Embryonic facial prominence (tissue), 1 donor: Measurements from ENCODE around the gene FMNL2.
"Not testable (repeated sequence)": the region's sequence is repeated elsewhere in the genome, so short reads cannot be mapped to it uniquely, and the experiment has no call there.

Experiments
- DNase-seq: peaks from one replicate; pipeline ENCODE4 v3.0.0-alpha.2; 2016; ENCODE audit errors: extremely low spot score

The FMNL2 gene

GRCh38 chr2:152519581-152519952 lies 184.6 kb downstream of the FMNL2 start:
- no peak for DNase-seq

- DNase-seq = no peak
Measured at GRCh38 chr2:152520759-152521158, 185.8 kb downstream of the FMNL2 start.

- DNase-seq = not testable (repeated sequence)
Measured at GRCh38 chr2:152522446-152522845, 187.5 kb downstream of the FMNL2 start.

GRCh38 chr2:152523091-152523490 lies 188.1 kb downstream of the FMNL2 start:
- no peak for DNase-seq

- no peak for DNase-seq
Measured at GRCh38 chr2:152525277-152525838, 190.4 kb downstream of the FMNL2 start.

GRCh38 chr2:152529420-152530115 lies 194.6 kb downstream of the FMNL2 start:
- no peak for DNase-seq

GRCh38 chr2:152532241-152532640 lies 197.3 kb downstream of the FMNL2 start:
- DNase-seq = no peak

GRCh38 chr2:152534460-152535135 lies 199.6 kb downstream of the FMNL2 start:
- no peak for DNase-seq

GRCh38 chr2:152537081-152537651 lies 202.2 kb downstream of the FMNL2 start:
- peak; percentile 47 for DNase-seq

- no peak for DNase-seq
Measured at GRCh38 chr2:152539424-152539823, 204.4 kb downstream of the FMNL2 start.

- DNase-seq = no peak
Measured at GRCh38 chr2:152541712-152542111, 206.7 kb downstream of the FMNL2 start.

- no peak for DNase-seq
Measured at GRCh38 chr2:152542337-152542994, 207.5 kb downstream of the FMNL2 start.

- DNase-seq = no peak
Measured at GRCh38 chr2:152542995-152543481, 208.1 kb downstream of the FMNL2 start.

GRCh38 chr2:152543717-152544116 lies 208.7 kb downstream of the FMNL2 start:
- DNase-seq = no peak

- no peak for DNase-seq
Measured at GRCh38 chr2:152544638-152545037, 209.7 kb downstream of the FMNL2 start.

- no peak for DNase-seq
Measured at GRCh38 chr2:152546230-152546837, 211.4 kb downstream of the FMNL2 start.

- DNase-seq = no peak
Measured at GRCh38 chr2:152548111-152548875, 213.3 kb downstream of the FMNL2 start.

- DNase-seq = no peak
Measured at GRCh38 chr2:152548996-152549395, 214.0 kb downstream of the FMNL2 start.

- DNase-seq = no peak
Measured at GRCh38 chr2:152549423-152549822, 214.4 kb downstream of the FMNL2 start.

GRCh38 chr2:152550386-152550785 lies 215.4 kb downstream of the FMNL2 start:
- no peak for DNase-seq

- DNase-seq = no peak
Measured at GRCh38 chr2:152552888-152553287, 217.9 kb downstream of the FMNL2 start.
